Measurements from ENCODE around the gene SORBS1. TPM values are rescaled to one million over a fixed set of nuclear protein-coding genes. Genes with fewer than 3 reads are reported as not detected.
A peak's percentile ranks its signal among the peaks of the same experiment; 100 is the strongest.

Gene SORBS1
- total RNA-seq, 2 donors from 2014 or later, result 1.4 to 1.6 TPM

DNA sequence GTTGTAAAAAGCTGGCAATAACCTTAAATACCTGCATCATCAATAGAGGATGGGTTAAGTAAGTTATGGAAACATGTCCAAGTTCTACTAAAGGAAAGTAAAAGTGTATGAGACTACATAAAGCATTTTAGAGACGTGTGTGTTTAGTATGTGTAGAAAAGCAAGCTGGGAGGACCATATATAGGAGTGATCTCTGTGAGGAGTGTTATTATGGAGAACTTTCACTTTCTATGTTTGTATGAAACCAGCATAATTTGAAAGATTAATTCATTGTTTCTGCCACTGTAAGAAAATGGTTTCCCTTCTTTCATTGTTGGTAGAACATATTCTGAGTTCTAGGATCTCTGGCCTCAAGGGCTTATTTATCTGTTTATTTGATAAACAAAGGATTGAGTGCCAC lies 251.2 kb downstream of the SORBS1 start:
- no peaks in the 10 kb centered on the region for H3K36me3 Mint-ChIP-seq
- DNase-seq (ENCODE audit: low spot score) (no peak), ATAC-seq (no peak)
- H3K9me3 Mint-ChIP-seq, result no peaks in the 10 kb centered on the region
- no peak overlapping the region for H3K27ac Mint-ChIP-seq
- H3K27me3 Mint-ChIP-seq, result peaks cover 0 to 11% of the 10 kb centered on the region in 2 donors
- no peak overlapping the region for H3K4me3 Mint-ChIP-seq
- peaks cover 13 to 16% of the 10 kb centered on the region in 2 donors for H3K4me1 Mint-ChIP-seq (ENCODE audit: low read depth in 2 of 2)

DNA sequence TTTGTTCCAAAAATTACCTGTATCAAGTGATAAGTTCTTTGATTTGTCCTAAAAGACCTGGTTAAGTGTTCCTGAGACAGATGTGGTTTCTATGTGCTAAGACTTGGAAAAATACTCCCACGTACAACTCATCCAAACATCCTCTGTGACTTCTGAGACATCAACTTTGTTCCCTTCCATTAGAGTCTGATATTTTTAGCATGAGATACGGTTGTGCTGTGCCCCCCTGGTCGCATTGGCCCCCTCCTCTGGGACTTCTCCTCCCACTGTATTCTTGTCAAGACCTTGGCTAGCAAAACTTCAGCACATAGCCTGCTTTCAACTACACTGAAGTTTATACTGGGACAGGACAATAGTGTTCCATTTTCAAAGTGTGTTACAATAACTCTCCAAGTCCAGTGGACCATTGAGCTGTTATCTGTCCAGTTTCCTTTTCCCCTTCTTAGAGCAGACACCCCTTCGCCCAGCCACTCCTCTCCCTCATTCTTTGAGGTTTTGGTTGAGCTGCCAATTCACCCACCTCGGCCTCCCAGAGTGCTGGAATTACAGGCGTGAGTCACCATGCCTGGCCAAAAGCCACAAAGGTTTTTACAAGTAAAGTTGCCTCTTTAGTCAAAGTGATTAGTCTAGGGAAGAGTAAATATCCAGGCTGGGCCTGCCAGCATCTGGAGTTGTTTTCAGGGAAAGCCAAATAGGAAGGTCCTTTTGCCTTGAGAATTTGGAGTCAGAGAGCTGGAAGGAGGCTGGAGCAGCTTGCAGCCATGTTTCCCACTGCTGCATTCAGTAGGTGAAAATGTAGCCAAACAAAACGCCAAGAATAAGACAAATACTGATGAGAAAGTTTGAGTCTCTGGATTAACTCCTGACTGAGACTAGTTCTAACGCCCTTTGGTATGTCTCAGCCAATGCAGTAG lies 252.5 kb downstream of the SORBS1 start:
- Mint-ChIP-seq H3K4me1 (ENCODE audit: low read depth in 2 of 2) (peaks cover 13 to 16% of the 10 kb centered on the region in 2 donors), H3K4me3 (no peak overlapping the region), H3K9me3 (no peaks in the 10 kb centered on the region), H3K27me3 (peaks cover 0 to 11% of the 10 kb centered on the region in 2 donors), H3K36me3 (no peaks in the 10 kb centered on the region), H3K27ac (no peak overlapping the region)
- DNase-seq (ENCODE audit: low spot score), result no peak
- peak in 1 of 2 donors; percentile 38 for ATAC-seq

DNA sequence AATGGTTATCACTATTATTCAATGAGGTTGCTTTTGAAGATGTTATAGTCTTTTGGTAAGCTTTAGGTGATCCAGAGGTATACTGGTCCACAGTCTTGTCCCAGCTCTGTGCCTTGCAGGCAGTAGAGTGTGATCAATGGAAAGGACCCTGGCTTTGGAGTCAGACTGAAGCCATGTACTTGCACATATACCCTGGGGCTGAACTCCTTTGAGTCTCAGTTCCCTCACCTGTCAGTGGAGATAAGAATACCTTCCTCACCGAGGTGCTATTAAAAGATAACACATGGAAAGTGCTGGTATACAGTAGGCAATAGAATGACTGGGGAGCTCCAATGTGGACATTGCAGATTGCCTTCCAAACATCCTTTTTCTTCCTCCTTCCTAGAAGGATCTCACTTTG lies 254.3 kb downstream of the SORBS1 start:
- Mint-ChIP-seq H3K27me3 (peaks cover 0 to 11% of the 10 kb centered on the region in 2 donors), H3K4me1 (ENCODE audit: low read depth in 2 of 2) (peaks cover 13 to 16% of the 10 kb centered on the region in 2 donors), H3K36me3 (no peaks in the 10 kb centered on the region), H3K4me3 (no peak overlapping the region), H3K27ac (no peak overlapping the region), H3K9me3 (no peaks in the 10 kb centered on the region)
- peak in 1 of 2 donors; percentile 20 for ATAC-seq
- no peak for DNase-seq (ENCODE audit: low spot score)

DNA sequence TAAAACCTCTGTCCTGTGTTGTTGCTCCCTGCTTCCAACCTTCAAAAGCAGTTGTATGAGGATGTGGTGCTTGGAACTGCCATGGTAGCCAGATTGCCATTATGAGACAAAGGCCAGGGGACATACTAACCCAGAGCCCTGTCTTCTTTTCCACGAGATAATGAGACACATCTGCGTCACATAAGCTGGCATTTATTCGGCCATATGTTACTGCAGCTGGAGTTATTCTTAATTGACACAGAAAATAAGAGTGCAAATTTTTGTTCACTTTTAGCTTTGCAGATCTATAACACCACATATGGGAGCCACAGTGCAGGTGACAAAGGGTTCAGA lies 254.9 kb downstream of the SORBS1 start:
- Mint-ChIP-seq H3K4me3 (no peak overlapping the region), H3K27me3 (peaks cover 0 to 11% of the 10 kb centered on the region in 2 donors), H3K27ac (no peak overlapping the region), H3K4me1 (ENCODE audit: low read depth in 2 of 2) (peaks cover 13 to 16% of the 10 kb centered on the region in 2 donors), H3K36me3 (no peaks in the 10 kb centered on the region), H3K9me3 (no peaks in the 10 kb centered on the region)
- DNase-seq (ENCODE audit: low spot score) (no peak), ATAC-seq (no peak)

DNA sequence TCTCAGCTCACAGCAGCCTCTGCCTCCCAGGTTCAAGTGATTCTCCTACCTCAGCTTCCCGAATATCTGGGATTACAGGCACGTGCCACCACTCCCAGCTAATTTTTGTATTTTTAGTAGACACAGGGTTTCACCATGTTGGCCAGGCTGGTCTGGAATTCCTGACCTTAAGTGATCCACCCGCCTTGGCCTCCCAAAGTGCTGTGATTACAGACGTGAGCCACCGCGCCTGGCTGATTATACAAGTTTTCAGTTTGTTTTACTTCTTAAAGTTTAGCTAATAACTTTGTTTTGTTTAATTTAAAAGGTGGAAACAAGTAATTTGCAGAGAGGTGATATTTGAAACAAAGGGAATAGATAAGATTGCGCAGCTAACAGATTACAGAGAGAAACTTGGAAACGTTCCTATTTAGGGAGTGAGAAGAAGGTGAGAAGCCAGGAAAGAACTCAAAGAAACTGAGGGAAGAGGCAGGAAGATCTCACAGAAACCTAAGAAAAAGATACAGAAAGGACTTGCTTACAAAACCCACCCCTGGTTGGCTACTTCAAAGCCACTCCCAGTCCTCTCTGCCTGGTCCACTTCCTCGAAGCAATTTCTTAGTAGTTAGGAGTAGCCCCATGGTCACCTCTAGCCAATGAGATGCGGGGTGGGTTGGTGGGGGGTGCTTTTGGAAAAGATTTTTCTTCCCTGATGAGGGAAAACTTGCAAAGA lies 255.4 kb downstream of the SORBS1 start:
- Mint-ChIP-seq H3K4me3 (no peak overlapping the region), H3K9me3 (no peaks in the 10 kb centered on the region), H3K4me1 (ENCODE audit: low read depth in 2 of 2) (peaks cover 13 to 16% of the 10 kb centered on the region in 2 donors), H3K36me3 (no peaks in the 10 kb centered on the region), H3K27me3 (peaks cover 0 to 9% of the 10 kb centered on the region in 2 donors), H3K27ac (no peak overlapping the region)
- DNase-seq (ENCODE audit: low spot score), result no peak
- ATAC-seq, result no peak

DNA sequence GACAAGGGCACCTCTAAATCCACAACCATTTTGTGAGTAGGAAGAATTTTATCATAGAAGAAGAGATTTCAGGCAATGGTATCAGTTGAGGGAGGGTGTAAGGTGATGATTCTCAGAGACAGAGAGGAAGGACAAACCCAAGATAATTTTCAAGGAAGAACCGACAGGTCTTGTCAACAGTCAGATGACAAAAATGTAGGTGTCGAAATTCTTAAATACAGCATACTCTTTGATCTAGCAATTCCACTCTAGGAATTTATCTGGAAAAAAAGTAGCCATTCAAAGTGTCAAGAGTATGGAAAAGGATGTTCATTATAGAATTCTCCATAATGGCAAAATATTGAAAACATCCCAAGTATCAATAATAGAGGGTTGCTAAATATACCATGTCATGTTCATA lies 256.2 kb downstream of the SORBS1 start:
- Mint-ChIP-seq H3K27me3 (peaks cover 0 to 3% of the 10 kb centered on the region in 2 donors), H3K4me3 (no peak overlapping the region), H3K27ac (no peak overlapping the region), H3K9me3 (no peaks in the 10 kb centered on the region), H3K36me3 (no peaks in the 10 kb centered on the region), H3K4me1 (ENCODE audit: low read depth in 2 of 2) (peaks cover 8 to 13% of the 10 kb centered on the region in 2 donors)
- no peak for DNase-seq (ENCODE audit: low spot score)
- ATAC-seq, result no peak

DNA sequence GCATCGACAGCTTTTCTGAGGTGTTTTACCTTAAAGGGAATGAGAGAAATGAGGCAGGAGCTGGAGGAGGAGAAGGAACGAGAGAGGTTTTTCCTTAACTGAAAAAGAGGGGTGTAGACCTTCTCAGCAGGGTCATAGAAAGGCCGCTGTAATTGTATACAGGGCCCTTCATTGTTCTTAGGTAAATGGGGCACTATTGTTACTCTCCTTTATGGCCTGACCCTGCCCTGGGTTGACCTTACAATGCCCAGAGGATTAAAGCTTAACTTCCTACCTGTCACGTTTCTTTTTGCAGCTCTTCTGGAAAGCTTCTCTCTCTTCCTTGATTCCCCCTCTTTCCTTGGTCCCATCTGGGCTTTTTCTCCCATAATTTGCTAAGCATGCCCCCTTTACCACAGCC lies 256.7 kb downstream of the SORBS1 start:
- H3K4me3 Mint-ChIP-seq, result no peak overlapping the region
- no peak overlapping the region for H3K27ac Mint-ChIP-seq
- no peaks in the 10 kb centered on the region for H3K36me3 Mint-ChIP-seq

DNA sequence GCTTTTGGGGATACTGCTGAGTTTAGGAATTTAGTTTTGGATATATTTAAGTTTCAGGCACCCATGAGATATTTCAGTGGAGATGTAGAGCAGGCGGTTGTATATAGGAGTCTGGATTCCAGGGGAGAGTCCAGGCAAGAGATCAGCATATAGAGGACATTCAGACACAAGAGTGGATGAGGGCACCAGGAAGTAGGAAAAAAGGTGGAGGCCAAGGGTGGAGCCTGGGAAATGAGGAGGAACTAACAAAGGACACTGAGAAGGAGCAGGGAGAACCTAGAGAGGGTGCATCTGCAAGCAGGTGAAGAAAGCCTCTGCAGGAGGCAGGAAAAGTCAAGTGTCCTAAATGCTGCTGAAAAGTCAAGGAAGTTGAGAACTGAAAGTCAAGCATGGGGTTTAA lies 257.2 kb downstream of the SORBS1 start:
- DNase-seq (ENCODE audit: low spot score) (no peak), ATAC-seq (no peak)
- Mint-ChIP-seq H3K36me3 (no peaks in the 10 kb centered on the region), H3K4me3 (no peak overlapping the region), H3K9me3 (no peaks in the 10 kb centered on the region), H3K4me1 (ENCODE audit: low read depth in 2 of 2) (peaks cover 5 to 6% of the 10 kb centered on the region in 2 donors), H3K27me3 (peaks cover 0 to 3% of the 10 kb centered on the region in 2 donors), H3K27ac (no peak overlapping the region)

More for the DNA sequence above, 256.7 kb downstream of the SORBS1 start:
- DNase-seq (ENCODE audit: low spot score) (no peak), ATAC-seq (no peak)
- H3K9me3 Mint-ChIP-seq, result no peaks in the 10 kb centered on the region
- peaks cover 0 to 3% of the 10 kb centered on the region in 2 donors for H3K27me3 Mint-ChIP-seq
- H3K4me1 Mint-ChIP-seq (ENCODE audit: low read depth in 2 of 2), result peaks cover 5 to 8% of the 10 kb centered on the region in 2 donors

DNA sequence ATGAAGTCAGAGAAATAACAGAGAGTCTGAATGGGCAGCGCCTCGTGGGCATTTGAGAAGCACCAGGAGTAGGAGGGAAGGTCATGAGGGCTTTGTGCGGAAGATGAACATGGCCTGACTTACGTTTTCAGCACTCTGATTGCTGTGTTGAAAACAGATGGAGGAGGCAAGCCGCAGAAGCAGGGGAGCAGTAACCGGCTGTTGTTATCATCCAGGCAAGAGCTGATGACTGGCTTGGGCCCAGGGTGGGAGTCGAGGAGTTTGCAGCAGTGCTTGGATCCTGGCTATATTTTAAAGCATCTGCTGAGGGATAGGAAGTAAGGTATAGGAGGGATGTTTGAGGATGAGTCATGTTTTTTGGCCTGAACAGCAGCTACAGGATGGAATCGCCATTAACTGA lies 257.6 kb downstream of the SORBS1 start:
- peaks cover 1 to 2% of the 10 kb centered on the region in 2 donors for H3K4me1 Mint-ChIP-seq (ENCODE audit: low read depth in 2 of 2)
- no peaks in the 10 kb centered on the region for H3K36me3 Mint-ChIP-seq
- H3K4me3 Mint-ChIP-seq, result no peak overlapping the region
- DNase-seq (ENCODE audit: low spot score) (no peak), ATAC-seq (no peak)
- H3K27ac Mint-ChIP-seq, result no peak overlapping the region
- no peaks in the 10 kb centered on the region for H3K9me3 Mint-ChIP-seq
- peaks cover 0 to 3% of the 10 kb centered on the region in 2 donors for H3K27me3 Mint-ChIP-seq

DNA sequence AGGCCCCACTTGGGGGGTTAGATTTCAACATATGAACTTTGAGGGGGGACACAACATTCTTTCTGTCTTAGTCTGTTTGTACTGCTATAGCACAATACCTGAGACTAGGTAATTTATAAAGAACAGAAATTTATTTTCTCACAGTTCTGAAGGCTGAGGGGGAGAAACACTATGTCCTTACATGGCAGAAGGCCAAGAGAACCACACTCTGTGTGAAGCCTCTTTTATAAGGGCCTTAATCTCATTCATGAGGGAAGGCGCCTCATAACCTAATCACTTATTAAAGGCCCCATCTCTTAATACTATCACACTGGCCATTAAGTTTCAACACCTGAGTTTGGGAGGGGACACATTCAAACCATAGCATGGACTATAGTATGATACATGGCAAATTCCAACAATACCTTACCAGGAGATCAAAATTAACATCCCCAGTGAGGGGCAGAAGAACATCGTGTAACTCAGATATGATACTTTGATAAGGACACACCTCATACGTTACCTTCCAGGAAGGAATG lies 261.1 kb downstream of the SORBS1 start:
- Mint-ChIP-seq H3K4me3 (no peak overlapping the region), H3K9me3 (no peaks in the 10 kb centered on the region), H3K36me3 (no peaks in the 10 kb centered on the region), H3K27ac (no peak overlapping the region), H3K27me3 (no peaks in the 10 kb centered on the region), H3K4me1 (ENCODE audit: low read depth in 2 of 2) (peaks cover 8% of the 10 kb centered on the region in 2 donors)
- DNase-seq (ENCODE audit: low spot score) (no peak), ATAC-seq (no peak)

DNA sequence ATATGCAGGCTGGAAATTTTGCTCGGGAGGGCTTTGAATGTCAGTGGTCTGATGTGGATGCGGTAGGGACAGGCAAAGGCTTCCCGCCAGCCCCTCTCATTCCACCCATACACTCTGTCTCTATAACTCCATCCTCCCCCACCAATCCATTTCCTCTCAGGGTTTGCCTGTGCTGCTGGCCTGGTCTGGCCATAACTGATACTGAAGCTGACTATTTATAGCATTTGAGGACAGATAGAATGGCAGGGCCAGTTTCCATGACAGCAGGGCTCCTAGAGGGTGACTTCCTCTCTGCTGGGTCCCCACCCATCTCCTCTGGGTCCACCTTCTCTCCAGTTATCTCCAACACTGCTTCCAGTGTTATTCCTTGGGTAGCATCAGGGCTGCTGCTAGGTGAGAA lies 263.8 kb downstream of the SORBS1 start:
- no peak for DNase-seq (ENCODE audit: low spot score)
- H3K9me3 Mint-ChIP-seq, result no peaks in the 10 kb centered on the region

DNA sequence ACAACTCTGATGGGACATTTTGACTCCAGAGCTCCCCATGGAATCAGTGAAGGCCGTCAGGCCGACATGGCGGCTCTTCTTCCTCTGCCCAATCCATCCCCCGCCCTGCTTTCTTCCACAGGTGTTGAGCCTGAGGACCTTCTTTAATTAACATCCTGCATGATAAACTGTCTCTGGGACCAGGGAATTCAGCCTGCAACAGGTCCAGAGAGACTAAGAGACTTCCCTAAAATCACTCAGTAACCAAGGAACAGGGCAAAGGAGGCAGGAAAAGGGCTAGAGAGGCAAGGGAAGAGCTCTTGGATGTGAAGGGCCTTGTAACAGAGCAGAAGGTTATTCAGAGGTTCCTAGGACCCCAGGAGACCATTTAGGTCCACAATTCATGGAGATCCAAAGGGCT lies 264.4 kb downstream of the SORBS1 start:
- DNase-seq (ENCODE audit: low spot score), result no peak
- H3K4me1 Mint-ChIP-seq (ENCODE audit: low read depth in 2 of 2), result peaks cover 16 to 18% of the 10 kb centered on the region in 2 donors
- no peak overlapping the region for H3K27ac Mint-ChIP-seq
- no peaks in the 10 kb centered on the region for H3K36me3 Mint-ChIP-seq
- H3K4me3 Mint-ChIP-seq, result no peak overlapping the region
- ATAC-seq, result no peak
- no peaks in the 10 kb centered on the region for H3K9me3 Mint-ChIP-seq
- no peaks in the 10 kb centered on the region for H3K27me3 Mint-ChIP-seq

More for the DNA sequence above, 263.8 kb downstream of the SORBS1 start:
- peaks cover 16% of the 10 kb centered on the region in 2 donors for H3K4me1 Mint-ChIP-seq (ENCODE audit: low read depth in 2 of 2)
- no peak for ATAC-seq
- no peaks in the 10 kb centered on the region for H3K27me3 Mint-ChIP-seq
- no peaks in the 10 kb centered on the region for H3K36me3 Mint-ChIP-seq
- no peak overlapping the region for H3K4me3 Mint-ChIP-seq
- no peak overlapping the region for H3K27ac Mint-ChIP-seq

DNA sequence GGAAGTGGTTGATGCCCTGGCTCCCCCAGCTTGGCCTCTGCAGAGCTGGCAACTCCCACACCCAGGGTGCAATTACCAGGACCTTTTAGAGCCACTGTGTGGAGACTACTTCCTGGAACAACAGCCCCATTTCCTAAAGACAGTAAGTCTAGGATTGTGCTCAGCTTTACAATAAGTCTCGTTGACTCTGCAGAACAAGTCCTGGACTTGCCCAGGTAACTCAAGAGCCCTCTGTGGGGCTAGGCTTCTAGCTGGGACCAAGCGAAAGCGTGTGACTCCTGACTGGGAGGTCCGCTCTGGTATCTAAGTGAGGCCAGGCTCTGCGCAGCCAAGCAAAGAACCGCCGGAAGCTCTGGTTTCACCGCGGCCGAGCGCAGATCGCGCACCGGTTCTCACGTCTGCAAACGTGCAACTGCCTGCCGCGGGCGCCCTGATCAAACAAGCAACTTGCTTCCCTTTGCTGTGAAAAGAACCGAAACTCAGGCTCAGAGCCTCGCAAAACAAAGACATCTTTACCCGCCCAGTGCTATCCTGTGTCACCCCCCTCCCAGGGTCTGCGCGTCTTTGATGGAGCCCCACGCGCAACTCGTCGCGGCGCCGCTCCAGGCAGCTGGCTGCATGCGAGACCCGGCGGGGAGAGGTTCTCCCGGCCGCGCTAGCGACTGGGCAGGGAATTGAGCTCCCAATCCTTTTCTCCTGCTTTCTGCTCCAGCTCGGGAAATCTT lies 266.0 kb downstream of the SORBS1 start:
- Mint-ChIP-seq H3K4me3 (peak overlapping the region; percentile 75), H3K27me3 (no peaks in the 10 kb centered on the region), H3K36me3 (no peaks in the 10 kb centered on the region), H3K27ac (peak overlapping the region in 1 of 2 donors; percentile 25), H3K9me3 (no peaks in the 10 kb centered on the region), H3K4me1 (ENCODE audit: low read depth in 2 of 2) (peaks cover 20 to 24% of the 10 kb centered on the region in 2 donors)
- DNase-seq (ENCODE audit: low spot score) (peak; percentile 72), ATAC-seq (peak; percentile 84)
